OCI-LY7 (cell line): Measurements from ENCODE around the gene MSRB3. TPM values are rescaled to one million over a fixed set of nuclear protein-coding genes. Genes with fewer than 3 reads are reported as not detected.

Source experiments
- BruUV-seq: library from RNA; stranded (reverse); fragments of 400-500 nt; replicated peaks from 2 replicates; lab custom pipeline; 2021; lab: Mats Ljungman, UMichigan
- CTCF ChIA-PET: fragments of 300-600 bp; sonication (Branson Sonifier 250); formaldehyde crosslinking; loops from one replicate; lab custom pipeline; 2022; ENCODE audit warnings: antibody characterized with exemption; ENCODE audit not compliant: unreplicated experiment; lab: Charles Lee
- POLR2A ChIA-PET: fragments of 300-600 bp; sonication (Branson Sonifier 250); formaldehyde crosslinking; loops from one replicate; lab custom pipeline; 2022; ENCODE audit warnings: antibody characterized with exemption; lab: Charles Lee
- DNase-seq: peaks from one replicate; pipeline ENCODE4 v3.0.0-alpha.2; 2015; ENCODE audit warnings: low spot score
- H2AFZ ChIP-seq: fragments of 200-600 bp; sonication (generic), shearing (Covaris generic); 2 replicates; pipeline ENCODE4 v1.6.1; 2014; ENCODE audit warnings: mild to moderate bottlenecking, antibody characterized with exemption, low read length, moderate library complexity
- H3K27ac ChIP-seq: fragments of 200-600 bp; sonication (generic); 2 replicates; pipeline ENCODE4 v1.5.1; 2014; ENCODE audit warnings: mixed run types, low read depth, mild to moderate bottlenecking, moderate library complexity, low read length, inconsistent platforms; ENCODE audit not compliant: poor library complexity, severe bottlenecking
- H3K36me3 ChIP-seq: fragments of 200-600 bp; sonication (generic); 2 replicates; pipeline ENCODE4 v1.6.1; 2014; ENCODE audit warnings: mild to moderate bottlenecking, antibody characterized with exemption, low read length, moderate library complexity, mixed read lengths; ENCODE audit not compliant: insufficient read depth
- H3K4me1 ChIP-seq: fragments of 200-600 bp; sonication (generic); 2 replicates; pipeline ENCODE4 v1.5.1; 2014; ENCODE audit warnings: mild to moderate bottlenecking, low read length; ENCODE audit not compliant: insufficient read depth, poor library complexity, severe bottlenecking
- H3K4me2 ChIP-seq: fragments of 200-600 bp; sonication (generic); 2 replicates; pipeline ENCODE4 v1.6.1; 2014; ENCODE audit warnings: mild to moderate bottlenecking, low read length
- H3K4me3 ChIP-seq: fragments of 200-600 bp; sonication (generic); 2 replicates; pipeline ENCODE4 v1.5.1; 2014; ENCODE audit warnings: mild to moderate bottlenecking, low read depth, low read length; ENCODE audit not compliant: poor library complexity, severe bottlenecking
- H3K79me2 ChIP-seq: fragments of 200-600 bp; sonication (generic); 2 replicates; pipeline ENCODE4 v1.6.1; 2016; ENCODE audit warnings: low read depth, mild to moderate bottlenecking, low read length, moderate library complexity, mixed read lengths; ENCODE audit not compliant: insufficient read depth
- H3K9me2 ChIP-seq: fragments of 200-600 bp; sonication (generic); 2 replicates; pipeline ENCODE4 v1.6.1; 2016; ENCODE audit warnings: mild to moderate bottlenecking, low read length, mixed read lengths; ENCODE audit not compliant: insufficient read depth
- H3K9me3 ChIP-seq: fragments of 200-600 bp; sonication (generic); 2 replicates; pipeline ENCODE4 v1.6.1; 2014; ENCODE audit warnings: mild to moderate bottlenecking, mixed run types, low read length, mixed read lengths
- H4K20me1 ChIP-seq: fragments of 200-600 bp; sonication (generic); 2 replicates; pipeline ENCODE4 v1.6.1; 2014; ENCODE audit warnings: mild to moderate bottlenecking, antibody characterized with exemption, low read length, moderate library complexity, mixed read lengths; ENCODE audit not compliant: insufficient read depth
- CTCF ChIP-seq: fragments of 200-600 bp; sonication (generic); conservative IDR thresholded peaks from 2 replicates; pipeline ENCODE4 v1.5.1; 2014; ENCODE audit warnings: mild to moderate bottlenecking, antibody characterized with exemption, low read length, moderate library complexity, mixed read lengths
- EZH2phosphoT487 ChIP-seq: fragments of 200-600 bp; sonication (generic); IDR thresholded peaks from 2 replicates; pipeline ENCODE4 v1.6.1; 2018; ENCODE audit warnings: low read depth, borderline replicate concordance, mild to moderate bottlenecking, mixed run types, antibody characterized with exemption, low read length, moderate library complexity, mixed read lengths
- intact Hi-C: fragments of 100-400 bp; cut with micrococcal nuclease; formaldehyde crosslinking; loops from one replicate; pipeline ENCODE4 v1.10.0; 2022; ENCODE audit not compliant: unreplicated experiment
- total RNA-seq, 2 experiments: library from RNA; depleted of rRNA in 1 of 2; stranded (reverse); fragments of >200 nt in 1 of 2; shearing (Covaris generic) in 1 of 2; gene quantifications; 2 replicates each; pipeline ENCODE4 v1.2.3, GENCODE V29; 2014 to 2022

Gene MSRB3
- total RNA-seq, 2 experiments from 2014 or later, result not detected

GRCh38 chr12:65308006-65308405 is 29.5 kb downstream of the MSRB3 start:
- Histone ChIP-seq H2AFZ (0 out of 2 replicates have a peak overlapping the region, but pooled peaks have one; percentile 21), H3K4me2 (no peak overlapping the region), H3K4me3 (no peak overlapping the region), H4K20me1 (no peaks in the 10 kb centered on the region), H3K79me2 (no peaks in the 10 kb centered on the region), H3K36me3 (no peaks in the 10 kb centered on the region), H3K9me3 (no peaks in the 10 kb centered on the region), H3K4me1 (no peaks in the 10 kb centered on the region), H3K9me2 (no peaks in the 10 kb centered on the region), H3K27ac (no peak overlapping the region)
- CTCF ChIA-PET, result no interaction called here
- POLR2A ChIA-PET, result no interaction called here
- intact Hi-C loops, result no loop called here
- TF ChIP-seq CTCF, result no peak
- TF ChIP-seq EZH2phosphoT487, result no peak
- DNase-seq, result no peak
- no TSS peak for BruUV-seq

- ChIA-PET CTCF (no interaction called here), POLR2A (no interaction called here)
- Histone ChIP-seq H4K20me1 (no peaks in the 10 kb centered on the region), H3K4me3 (no peak overlapping the region), H3K4me1 (no peaks in the 10 kb centered on the region), H3K4me2 (no peak overlapping the region), H3K9me2 (no peaks in the 10 kb centered on the region), H3K36me3 (no peaks in the 10 kb centered on the region), H3K27ac (no peak overlapping the region), H3K79me2 (no peaks in the 10 kb centered on the region), H3K9me3 (no peaks in the 10 kb centered on the region), H2AFZ (0 out of 2 replicates have a peak overlapping the region, but pooled peaks have one; percentile 21)
- no TSS peak for BruUV-seq
- DNase-seq, result no peak
- intact Hi-C loops, result no loop called here
- TF ChIP-seq EZH2phosphoT487 (no peak), CTCF (no peak)
Measured at GRCh38 chr12:65308601-65309071, 30.2 kb downstream of the MSRB3 start.

- no peaks in the 10 kb centered on the region for H3K79me2 ChIP-seq
- no peaks in the 10 kb centered on the region for H3K9me2 ChIP-seq
- no peak overlapping the region for H3K4me3 ChIP-seq
- BruUV-seq, result no TSS peak
- ChIA-PET CTCF (no interaction called here), POLR2A (no interaction called here)
- H3K4me2 ChIP-seq, result no peak overlapping the region
- TF ChIP-seq CTCF, result no peak
- no peak for TF ChIP-seq EZH2phosphoT487
- H3K36me3 ChIP-seq, result no peaks in the 10 kb centered on the region
- intact Hi-C loops, result no loop called here
- H4K20me1 ChIP-seq, result no peaks in the 10 kb centered on the region
- DNase-seq, result no peak
- no peak overlapping the region for H2AFZ ChIP-seq
- no peaks in the 10 kb centered on the region for H3K9me3 ChIP-seq
- no peaks in the 10 kb centered on the region for H3K4me1 ChIP-seq
- H3K27ac ChIP-seq, result no peak overlapping the region
Measured at GRCh38 chr12:65311260-65311659, 32.8 kb downstream of the MSRB3 start.
